Measurements from ENCODE around the gene RMC1.

The RMC1 gene

GRCh38 chr18:23503038-23503962 lies at the start of gene RMC1:
RMC1 (plus strand) TSS chr18:23503511; CDS start chr18:23503619, 108 bp downstream.
- H4K20me1 ChIP-seq (ENCODE audit: low read depth, low read length), result no peaks in the 10 kb centered on the region; the same call in 1 of the 2 replicates
- H2AFZ ChIP-seq (ENCODE audit: low read depth, low read length, severe bottlenecking), result peak within 1 kb of the TSS; percentile 70
- peaks cover 18% of the 10 kb centered on the region; the same call in 1 of the 2 replicates for H3K36me3 ChIP-seq (ENCODE audit: low read length)
- no peaks in the 10 kb centered on the region for H3K9me2 ChIP-seq (replicated peaks; ENCODE audit: insufficient read depth, low read length)
- H3K27ac ChIP-seq (ENCODE audit: low read depth, low read length), result peak within 1 kb of the TSS; percentile 70
- H3K9ac ChIP-seq (ENCODE audit: low read length), result peak within 1 kb of the TSS; percentile 95
- H3K4me3 ChIP-seq (ENCODE audit: insufficient read depth, low read length, poor library complexity, severe bottlenecking), result peak within 1 kb of the TSS; percentile 98
- peaks cover 48% of the 10 kb centered on the region for H3K79me2 ChIP-seq (ENCODE audit: insufficient read depth, low read length)
- TF ChIP-seq CTCF (IDR thresholded peaks at IDR 0.05; ENCODE audit: insufficient read depth, low read length, poor library complexity, severe bottlenecking) (peak; percentile 51), EZH2phosphoT487 (conservative IDR thresholded peaks at IDR 0.05; ENCODE audit: low read length) (no peak)
- no peaks in the 10 kb centered on the region for H3K9me3 ChIP-seq (ENCODE audit: insufficient read depth, low read length)
- peak within 1 kb of the TSS; percentile 76 for H3K4me2 ChIP-seq (ENCODE audit: low read depth, low read length, poor library complexity, severe bottlenecking)
- H3F3A ChIP-seq (ENCODE audit: insufficient read depth), result peaks cover 22% of the 10 kb centered on the region
- H3K27me3 ChIP-seq (ENCODE audit: low read length), result no peaks in the 10 kb centered on the region

GRCh38 chr18:23453680-23454058 lies 49.6 kb upstream of the RMC1 start:
- peak overlapping the region; percentile 62 for H2AFZ ChIP-seq (ENCODE audit: low read depth, low read length, severe bottlenecking)
- H3K9me3 ChIP-seq (ENCODE audit: insufficient read depth, low read length), result no peaks in the 10 kb centered on the region
- H3K36me3 ChIP-seq (ENCODE audit: low read length), result peaks cover 7% of the 10 kb centered on the region; the same call in 1 of the 2 replicates
- peak overlapping the region; percentile 41 for H3K27ac ChIP-seq (ENCODE audit: low read depth, low read length)
- H3F3A ChIP-seq (ENCODE audit: insufficient read depth), result peaks cover 8% of the 10 kb centered on the region; the same call in 1 of the 2 replicates
- peak overlapping the region; percentile 89 for H3K9ac ChIP-seq (ENCODE audit: low read length)
- peak overlapping the region; percentile 81 for H3K4me3 ChIP-seq (ENCODE audit: insufficient read depth, low read length, poor library complexity, severe bottlenecking)
- H3K27me3 ChIP-seq (ENCODE audit: low read length), result no peaks in the 10 kb centered on the region
- no peak for TF ChIP-seq CTCF (IDR thresholded peaks at IDR 0.05; ENCODE audit: insufficient read depth, low read length, poor library complexity, severe bottlenecking)
- no peak for TF ChIP-seq EZH2phosphoT487 (conservative IDR thresholded peaks at IDR 0.05; ENCODE audit: low read length)
- H3K4me2 ChIP-seq (ENCODE audit: low read depth, low read length, poor library complexity, severe bottlenecking), result peak overlapping the region; percentile 91
- H3K9me2 ChIP-seq (replicated peaks; ENCODE audit: insufficient read depth, low read length), result no peaks in the 10 kb centered on the region
- peaks cover 21% of the 10 kb centered on the region for H4K20me1 ChIP-seq (ENCODE audit: low read depth, low read length)
- H3K79me2 ChIP-seq (ENCODE audit: insufficient read depth, low read length), result peaks cover 56% of the 10 kb centered on the region

- Histone ChIP-seq H3K4me2 (ENCODE audit: low read depth, low read length, poor library complexity, severe bottlenecking) (peak overlapping the region; percentile 12), H2AFZ (ENCODE audit: low read depth, low read length, severe bottlenecking) (no peak overlapping the region)
Observed at GRCh38 chr18:23456835-23457234, 46.5 kb upstream of the RMC1 start.

More at GRCh38 chr18:23456835-23457234, 46.5 kb upstream of the RMC1 start:
- Histone ChIP-seq H4K20me1 (ENCODE audit: low read depth, low read length) (peaks cover 41% of the 10 kb centered on the region), H3K79me2 (ENCODE audit: insufficient read depth, low read length) (peaks cover 87% of the 10 kb centered on the region), H3K36me3 (ENCODE audit: low read length) (peaks cover 7% of the 10 kb centered on the region; the same call in 1 of the 2 replicates), H3F3A (ENCODE audit: insufficient read depth) (peaks cover 8% of the 10 kb centered on the region; the same call in 1 of the 2 replicates), H3K4me3 (ENCODE audit: insufficient read depth, low read length, poor library complexity, severe bottlenecking) (no peak overlapping the region), H3K27ac (ENCODE audit: low read depth, low read length) (no peak overlapping the region), H3K27me3 (ENCODE audit: low read length) (no peaks in the 10 kb centered on the region), H3K9me2 (replicated peaks; ENCODE audit: insufficient read depth, low read length) (no peaks in the 10 kb centered on the region), H3K9me3 (ENCODE audit: insufficient read depth, low read length) (no peaks in the 10 kb centered on the region), H3K9ac (ENCODE audit: low read length) (no peak overlapping the region)
- no peak for TF ChIP-seq CTCF (IDR thresholded peaks at IDR 0.05; ENCODE audit: insufficient read depth, low read length, poor library complexity, severe bottlenecking)
- TF ChIP-seq EZH2phosphoT487 (conservative IDR thresholded peaks at IDR 0.05; ENCODE audit: low read length), result no peak
